HG03460 (cell line): ENCODE measurements around the gene DUS2.
A peak's percentile ranks its signal among the peaks of the same experiment; 100 is the strongest.
"Not testable (repeated sequence)": the region's sequence is repeated elsewhere in the genome, so short reads cannot be mapped to it uniquely, and the experiment has no call there.

ENCODE experiments used
- ATAC-seq: cut with Tn5 transposase; IDR thresholded peaks from one replicate; pipeline ENCODE4 v1.9.1; 2021; ENCODE audit not compliant: unreplicated experiment

The DUS2 gene

GRCh38 chr16:67998231-67998778 lies 24.8 kb upstream of the DUS2 start:
- not testable (repeated sequence) for ATAC-seq

- not testable (repeated sequence) for ATAC-seq
Measured at GRCh38 chr16:67998779-67999688, 24.1 kb upstream of the DUS2 start, which contains the start of gene DPEP2. Gene DPEP2 (minus strand): TSS chr16:67999484. CDS start chr16:67993212, 6,272 bp downstream.

DNA sequence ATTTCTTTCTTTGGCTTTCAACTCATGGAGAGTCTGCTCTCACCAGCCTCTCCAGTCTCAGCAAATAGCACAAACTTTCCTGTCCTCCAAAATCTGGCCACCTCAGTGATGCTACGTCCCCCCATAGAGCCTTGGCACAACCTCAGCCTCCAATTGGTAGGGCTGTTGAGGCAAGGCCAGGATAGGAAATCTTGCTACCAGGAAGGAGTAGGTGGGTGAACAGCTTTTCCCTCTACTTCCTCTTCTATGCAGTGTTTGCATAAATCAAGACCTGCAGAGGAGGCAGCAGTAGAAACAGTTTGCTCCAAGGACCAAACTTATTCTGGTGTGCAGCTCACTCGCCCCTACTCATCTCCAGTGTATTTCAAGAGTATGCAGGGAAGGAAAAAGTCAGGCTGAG lies 23.1 kb upstream of the DUS2 start:
- ATAC-seq: no peak

DNA sequence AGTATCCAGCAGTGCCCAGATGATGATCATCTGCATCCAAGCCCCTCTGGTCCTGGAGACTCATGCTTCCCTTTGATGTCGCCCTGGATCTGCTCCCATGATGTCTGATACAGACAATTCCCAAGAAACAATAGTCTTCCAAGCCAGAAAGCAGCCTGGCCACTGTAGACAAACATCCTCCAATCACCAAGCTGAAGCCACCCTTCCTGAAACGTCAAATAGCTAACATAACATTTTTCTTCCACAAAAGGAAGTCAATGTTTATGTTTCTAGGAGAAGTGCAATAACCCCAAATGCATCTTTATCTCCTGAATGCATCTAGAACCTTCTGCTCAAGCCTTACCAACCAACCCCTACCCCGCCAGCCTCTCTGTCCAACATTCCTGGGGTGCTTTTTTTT lies 22.6 kb upstream of the DUS2 start:
- ATAC-seq: no peak

DNA sequence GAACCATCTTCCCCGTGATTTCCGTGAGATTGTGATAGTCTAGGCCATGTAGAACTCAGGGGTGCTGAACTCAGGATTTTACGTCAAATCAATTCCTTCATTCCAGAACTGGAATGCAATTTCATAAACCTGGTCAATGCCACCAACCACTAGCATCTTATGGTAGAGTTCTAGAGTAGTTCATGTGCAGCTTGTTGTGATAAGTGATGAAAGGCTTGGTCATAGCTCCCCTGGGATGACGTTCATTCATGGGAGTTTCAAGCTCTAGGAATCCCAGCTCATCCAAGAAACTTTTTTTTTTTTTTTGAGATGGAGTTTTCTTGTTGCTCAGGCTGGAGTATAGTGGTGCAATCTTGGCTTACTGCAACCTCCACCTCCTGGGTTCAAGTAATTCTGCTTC lies 20.1 kb upstream of the DUS2 start:
- no peak for ATAC-seq

DNA sequence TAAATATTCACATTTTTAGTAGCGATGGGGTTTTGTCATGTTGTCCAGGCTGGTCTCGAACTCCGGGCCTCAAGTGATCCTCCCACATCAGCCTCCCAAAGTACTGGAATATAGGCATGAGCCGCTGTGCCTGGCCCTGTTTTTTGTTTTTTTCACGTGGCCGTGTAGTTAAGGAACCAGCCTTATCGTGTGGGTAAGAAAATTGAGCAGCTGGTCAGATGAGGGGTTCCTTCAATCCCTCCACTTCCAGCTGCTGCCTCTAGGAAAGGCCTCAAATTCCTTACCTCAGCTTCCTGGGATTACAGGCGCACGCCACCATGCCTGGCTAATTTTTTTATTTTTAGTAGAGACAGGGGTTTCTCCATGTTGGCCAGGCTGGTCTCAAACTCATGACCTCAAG lies 17.9 kb upstream of the DUS2 start:
- no peak for ATAC-seq

DNA sequence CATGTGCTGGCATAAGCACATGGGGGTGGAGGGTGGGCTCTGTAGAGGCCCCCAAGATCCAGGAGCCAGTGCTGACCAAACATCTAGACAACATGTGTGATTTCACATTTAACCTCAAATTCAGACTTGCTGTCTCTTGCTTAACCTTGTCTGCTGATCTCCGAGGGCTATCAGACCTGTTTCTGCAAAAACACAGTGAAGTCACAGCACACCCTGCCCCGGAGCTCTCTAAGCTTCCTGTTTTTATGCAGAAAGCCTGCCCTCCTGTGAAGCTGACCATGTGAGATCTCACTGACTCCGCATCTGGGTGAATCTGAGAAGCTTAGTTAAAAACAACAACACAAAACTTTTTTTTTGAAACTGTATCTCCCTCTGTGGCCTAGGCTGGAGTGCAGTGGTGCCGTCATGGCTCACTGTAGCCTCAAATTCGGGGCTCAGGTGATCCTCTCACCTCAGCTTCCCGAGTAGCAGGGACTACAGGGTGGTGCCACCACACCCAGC lies 17.2 kb upstream of the DUS2 start:
- no peak for ATAC-seq

GRCh38 chr16:68009157-68009735 lies 13.8 kb upstream of the DUS2 start:
- no peak for ATAC-seq

GRCh38 chr16:68009872-68010271 lies 13.2 kb upstream of the DUS2 start:
- not testable (repeated sequence) for ATAC-seq

DNA sequence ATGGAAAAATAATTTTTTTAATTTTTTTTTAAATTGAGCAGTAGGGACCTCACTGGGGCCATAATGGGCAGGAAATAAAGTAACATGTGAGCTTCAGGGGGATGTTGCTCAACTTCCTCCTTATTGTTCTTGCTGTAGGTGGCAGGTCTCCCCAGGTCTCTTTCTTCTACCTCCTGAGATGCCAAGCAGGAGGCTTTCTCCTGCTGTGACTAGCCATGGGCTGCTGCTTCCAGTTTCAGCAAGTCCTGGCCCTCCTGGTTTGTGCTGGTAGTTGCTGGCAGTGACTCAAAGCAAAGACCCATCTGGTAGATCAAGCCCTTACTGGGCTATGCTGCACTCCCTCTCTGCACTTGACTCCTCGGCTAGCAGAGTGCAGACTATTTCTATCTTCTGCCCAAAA lies 9.6 kb upstream of the DUS2 start:
- ATAC-seq: no peak

DNA sequence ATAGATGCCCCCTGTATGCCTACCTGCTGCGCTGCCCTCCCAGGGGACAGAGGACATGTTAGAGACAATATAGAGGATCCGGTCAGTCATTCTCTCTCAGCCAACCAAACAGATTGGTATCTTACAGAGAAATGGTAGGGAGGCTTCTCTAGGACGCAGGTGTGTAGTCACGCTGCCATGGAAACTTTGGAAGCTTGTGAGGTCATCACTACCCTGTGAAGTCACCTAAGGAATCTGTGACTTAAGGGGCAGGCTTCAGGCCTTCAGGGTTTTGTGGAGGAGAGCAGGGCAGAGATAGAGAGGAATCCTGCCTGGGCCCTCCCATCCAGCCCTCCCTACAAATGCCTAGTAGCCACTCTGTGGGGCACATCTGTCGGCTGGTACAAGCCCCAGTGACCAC lies 7.4 kb upstream of the DUS2 start, which contains the start of gene DPEP2NB:
TSS of gene DPEP2NB (minus strand) at position 231 of the 400 bp plus-strand sequence. CDS start at position 90, 141 bp downstream.
- ATAC-seq: no peak

DNA sequence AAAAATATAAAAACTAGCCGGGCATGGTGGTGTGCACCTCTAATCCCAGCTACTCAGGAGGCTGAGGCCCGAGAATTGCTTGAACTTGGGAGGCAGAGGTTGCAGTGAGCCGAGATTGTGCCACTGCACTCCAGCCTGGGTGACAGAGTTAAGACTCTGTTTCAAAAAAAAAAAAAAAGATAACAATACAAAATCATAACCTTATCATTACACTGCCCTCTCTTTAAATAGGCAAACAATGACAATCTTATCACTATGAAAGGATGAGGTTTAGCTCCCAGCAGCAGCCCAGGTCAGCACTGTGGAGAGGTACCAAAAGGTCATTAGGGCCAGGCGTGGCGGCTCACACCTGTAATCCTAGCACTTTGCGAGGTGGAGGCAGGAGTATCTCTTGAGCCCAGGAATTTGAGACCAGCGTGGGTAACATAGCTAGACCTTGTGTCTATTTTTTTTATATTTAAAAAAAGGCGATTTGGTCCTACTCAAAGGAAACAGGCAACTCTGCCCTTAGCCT lies 3.9 kb upstream of the DUS2 start:
- ATAC-seq: no peak

DNA sequence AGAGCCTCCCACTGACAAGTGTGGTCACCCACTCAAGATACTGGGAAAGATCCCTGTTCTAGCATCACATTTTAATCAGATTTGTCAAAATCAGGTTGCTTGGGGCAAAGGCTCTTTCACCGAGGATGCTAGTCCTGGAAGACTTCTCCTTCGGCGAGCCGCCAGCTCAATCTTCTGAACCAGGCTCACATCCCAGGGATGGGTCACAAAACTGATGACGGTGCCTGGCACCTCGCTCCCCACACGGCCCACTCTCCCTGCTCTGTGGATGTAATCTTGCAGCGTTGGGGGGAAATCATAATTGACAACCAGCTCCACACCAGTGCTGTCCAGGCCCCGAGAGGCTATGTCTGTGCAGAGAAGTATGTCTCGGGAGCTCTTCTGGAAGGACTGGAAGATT lies 1.6 kb upstream of the DUS2 start:
- ATAC-seq: no peak

GRCh38 chr16:68022278-68022727 lies 781 bp upstream of the DUS2 start:
- ATAC-seq: peak; percentile 23

- ATAC-seq: no peak
Measured at GRCh38 chr16:68028996-68029395, 5.9 kb downstream of the DUS2 start.

GRCh38 chr16:68030108-68030507 lies 7.0 kb downstream of the DUS2 start:
- ATAC-seq: not testable (repeated sequence)

DNA sequence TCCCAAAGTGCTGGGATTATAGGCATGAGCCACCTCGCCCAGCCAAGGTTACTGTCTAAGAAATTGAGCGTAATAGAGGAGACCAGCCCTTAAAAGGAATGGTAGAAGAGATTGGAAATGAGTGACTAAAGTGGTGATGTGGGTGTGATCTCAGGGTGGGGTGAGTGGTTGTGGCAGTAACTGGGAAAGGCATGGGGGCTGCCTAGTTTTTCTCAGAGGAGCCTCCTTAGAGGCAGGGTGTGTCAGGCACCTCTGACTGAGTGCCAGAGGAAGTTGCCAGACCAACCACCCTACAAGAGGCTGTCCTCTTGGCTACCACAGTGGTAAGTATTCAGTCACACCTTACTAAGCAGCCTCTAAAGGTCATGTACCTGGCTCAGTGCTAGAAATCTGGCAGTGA lies 8.9 kb downstream of the DUS2 start:
- no peak for ATAC-seq

GRCh38 chr16:68033101-68033500 lies 10.0 kb downstream of the DUS2 start:
- no peak for ATAC-seq

GRCh38 chr16:68035227-68035626 lies 12.1 kb downstream of the DUS2 start:
- ATAC-seq: no peak

- ATAC-seq: no peak
Measured at GRCh38 chr16:68037841-68038597, 14.9 kb downstream of the DUS2 start.
